ENCODE data around the gene AMN1.
"Not testable (repeated sequence)": the region's sequence is repeated elsewhere in the genome, so short reads cannot be mapped to it uniquely, and the experiment has no call there.

The AMN1 gene

DNA sequence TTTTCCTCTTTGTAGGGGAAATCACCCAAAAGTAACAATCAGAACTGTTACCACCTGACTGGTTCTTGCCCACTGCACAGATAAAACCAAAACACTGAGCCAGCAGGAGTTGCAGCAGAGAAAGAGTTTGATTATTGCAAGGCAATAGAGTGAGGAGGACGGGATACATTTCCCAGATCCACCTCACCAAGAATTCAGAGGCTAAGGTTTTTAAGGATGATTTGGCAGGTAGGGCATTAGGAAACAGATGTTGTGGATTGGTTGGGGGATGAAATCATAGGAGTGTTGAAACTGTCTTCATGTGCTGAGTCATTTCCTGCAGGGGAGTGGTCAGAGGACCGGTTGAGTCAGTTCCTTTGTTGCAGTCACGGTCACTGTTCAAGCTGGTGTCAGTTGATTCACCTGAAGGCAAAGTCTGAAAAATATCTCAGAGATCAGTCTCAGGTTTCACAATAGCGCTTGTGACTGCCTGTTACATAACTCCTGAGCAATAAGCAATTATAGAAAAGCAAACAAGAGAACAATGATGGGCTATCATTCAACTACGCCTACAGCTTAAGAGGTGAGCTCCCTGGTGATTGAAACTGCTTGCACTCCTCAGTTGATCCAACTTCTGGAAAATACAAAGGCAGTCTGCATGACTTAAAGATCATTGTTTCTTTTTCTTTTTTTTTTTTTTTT, 20.3 kb upstream of the AMN1 start:
- DNase-seq (ENCODE audit: low read depth): peak; percentile 97
- H3K4me3 ChIP-seq (replicated peaks; ENCODE audit: low read depth, low read length): no peak overlapping the region
- TF ChIP-seq, protein P1, sequence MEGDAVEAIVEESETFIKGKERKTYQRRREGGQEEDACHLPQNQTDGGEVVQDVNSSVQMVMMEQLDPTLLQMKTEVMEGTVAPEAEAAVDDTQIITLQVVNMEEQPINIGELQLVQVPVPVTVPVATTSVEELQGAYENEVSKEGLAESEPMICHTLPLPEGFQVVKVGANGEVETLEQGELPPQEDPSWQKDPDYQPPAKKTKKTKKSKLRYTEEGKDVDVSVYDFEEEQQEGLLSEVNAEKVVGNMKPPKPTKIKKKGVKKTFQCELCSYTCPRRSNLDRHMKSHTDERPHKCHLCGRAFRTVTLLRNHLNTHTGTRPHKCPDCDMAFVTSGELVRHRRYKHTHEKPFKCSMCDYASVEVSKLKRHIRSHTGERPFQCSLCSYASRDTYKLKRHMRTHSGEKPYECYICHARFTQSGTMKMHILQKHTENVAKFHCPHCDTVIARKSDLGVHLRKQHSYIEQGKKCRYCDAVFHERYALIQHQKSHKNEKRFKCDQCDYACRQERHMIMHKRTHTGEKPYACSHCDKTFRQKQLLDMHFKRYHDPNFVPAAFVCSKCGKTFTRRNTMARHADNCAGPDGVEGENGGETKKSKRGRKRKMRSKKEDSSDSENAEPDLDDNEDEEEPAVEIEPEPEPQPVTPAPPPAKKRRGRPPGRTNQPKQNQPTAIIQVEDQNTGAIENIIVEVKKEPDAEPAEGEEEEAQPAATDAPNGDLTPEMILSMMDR (IDR thresholded peaks at IDR 0.05; ENCODE audit: low read length, missing control alignments): no peak

- TF ChIP-seq, protein P1 (IDR thresholded peaks at IDR 0.05; ENCODE audit: low read length, missing control alignments): no peak
- H3K4me3 ChIP-seq (replicated peaks; ENCODE audit: low read depth, low read length): no peak overlapping the region
- DNase-seq (ENCODE audit: low read depth): no peak
Measured at GRCh38 chr12:31745242-31745641, 16.4 kb upstream of the AMN1 start.

- DNase-seq (ENCODE audit: low read depth); H3K4me3 ChIP-seq (replicated peaks; ENCODE audit: low read depth, low read length): not testable (repeated sequence)
Measured at GRCh38 chr12:31744363-31744762, 15.5 kb upstream of the AMN1 start.

DNA sequence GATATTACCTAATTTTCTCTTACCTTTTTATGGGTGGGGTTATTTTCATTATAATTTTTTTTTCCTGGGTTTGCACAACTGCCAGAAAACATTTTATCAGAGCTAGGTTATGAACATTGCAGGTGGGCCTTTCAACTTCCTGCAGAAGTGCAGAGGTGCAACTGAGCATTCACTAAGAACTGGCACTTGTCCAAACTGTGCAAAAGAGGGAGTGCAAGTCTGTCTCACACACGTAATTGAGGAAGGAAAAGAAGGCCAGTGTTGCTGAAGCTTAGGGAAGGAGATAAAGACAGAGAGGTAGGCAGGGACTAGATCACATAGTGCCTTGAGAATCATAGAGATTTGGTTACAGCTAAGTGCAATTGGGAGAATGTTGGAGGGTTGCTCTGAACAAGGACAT, 14.1 kb upstream of the AMN1 start:
- no peak overlapping the region for H3K4me3 ChIP-seq (replicated peaks; ENCODE audit: low read depth, low read length)
- DNase-seq (ENCODE audit: low read depth): no peak
- TF ChIP-seq, protein P1 (IDR thresholded peaks at IDR 0.05; ENCODE audit: low read length, missing control alignments): no peak

- no peak for DNase-seq (ENCODE audit: low read depth)
- TF ChIP-seq, protein P1 (IDR thresholded peaks at IDR 0.05; ENCODE audit: low read length, missing control alignments): no peak
Measured at GRCh38 chr12:31740628-31741027, 11.8 kb upstream of the AMN1 start.

GRCh38 chr12:31737763-31738162, 8.9 kb upstream of the AMN1 start:
- H3K4me3 ChIP-seq (replicated peaks; ENCODE audit: low read depth, low read length): no peak overlapping the region
- DNase-seq (ENCODE audit: low read depth): no peak
- TF ChIP-seq, protein P1 (IDR thresholded peaks at IDR 0.05; ENCODE audit: low read length, missing control alignments): no peak

More at GRCh38 chr12:31740628-31741027, 11.8 kb upstream of the AMN1 start:
- H3K4me3 ChIP-seq (replicated peaks; ENCODE audit: low read depth, low read length): no peak overlapping the region

DNA sequence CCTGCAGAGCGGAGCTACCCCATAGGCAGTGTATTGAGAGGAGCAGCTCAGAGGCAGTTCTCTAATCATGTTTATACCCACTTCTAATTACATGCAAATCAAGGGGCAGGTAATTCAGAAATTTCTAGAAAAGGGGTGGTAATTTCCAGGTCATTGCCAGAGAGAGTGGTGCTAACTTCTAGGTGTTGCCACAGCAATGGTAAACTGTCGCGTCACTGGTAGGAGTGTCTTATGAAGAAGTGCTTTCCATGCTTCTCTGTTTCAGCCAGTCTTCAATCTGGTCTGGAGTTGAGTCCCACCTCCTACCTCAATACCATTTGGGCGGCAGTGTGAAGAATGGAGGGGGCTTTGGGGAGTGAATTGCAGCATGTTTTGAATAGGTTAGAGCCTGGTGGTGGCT, 8.5 kb upstream of the AMN1 start:
- H3K4me3 ChIP-seq (replicated peaks; ENCODE audit: low read depth, low read length): no peak overlapping the region
- DNase-seq (ENCODE audit: low read depth): no peak
- TF ChIP-seq, protein P1 (IDR thresholded peaks at IDR 0.05; ENCODE audit: low read length, missing control alignments): no peak
